Omental fat pad (tissue), 4 donors: Measurements from ENCODE around the gene OR5AU1. TPM values are rescaled to one million over a fixed set of nuclear protein-coding genes. Genes with fewer than 3 reads are reported as not detected.

Source experiments
- ATAC-seq: fragments of 150-250 bp; one replicate; pipeline ENCODE4 v1.9.1; 2016; ENCODE audit warnings: mild to moderate bottlenecking, moderate library complexity; ENCODE audit not compliant: low FRiP score
- DNase-seq: peaks from one replicate; pipeline ENCODE4 v3.0.0-alpha.2; 2019; ENCODE audit warnings: low spot score
- CTCF ChIP-seq, 3 donors: fragments of 450-650 bp; IDR thresholded peaks; one replicate each; pipeline ENCODE4 v1.5.1; 2016 to 2017; ENCODE audit warnings: antibody characterized with exemption in 3 of 3, mild to moderate bottlenecking in 3 of 3, moderate library complexity in 2 of 3
- total RNA-seq, 4 donors: library from RNA; depleted of rRNA; stranded (reverse); fragments of >200 nt; gene quantifications; one replicate each; pipeline ENCODE4 v1.1.0, GENCODE V29; 2016

Gene OR5AU1
- total RNA-seq, 4 donors from 2014 or later: 0.09 TPM; not detected in 3

GRCh38 chr14:21191809-21192446, 36.1 kb upstream of the OR5AU1 start:
- DNase-seq: no peak
- no peak for TF ChIP-seq CTCF (IDR thresholded peaks at IDR 0.05)
- ATAC-seq: peak; percentile 51

GRCh38 chr14:21191261-21191808, 35.5 kb upstream of the OR5AU1 start:
- ATAC-seq (no peak), DNase-seq (no peak)
- no peak for TF ChIP-seq CTCF (IDR thresholded peaks at IDR 0.05)

- no peak for DNase-seq
- TF ChIP-seq CTCF (IDR thresholded peaks at IDR 0.05): no peak
- ATAC-seq: no peak
These were observed 29.6 kb upstream of the OR5AU1 start for GRCh38 chr14:21185491-21185890.

GRCh38 chr14:21184254-21184653, 28.4 kb upstream of the OR5AU1 start:
- no peak for DNase-seq
- ATAC-seq: no peak
- no peak for TF ChIP-seq CTCF (IDR thresholded peaks at IDR 0.05)

GRCh38 chr14:21182166-21182565, 26.3 kb upstream of the OR5AU1 start:
- no peak for ATAC-seq
- TF ChIP-seq CTCF (IDR thresholded peaks at IDR 0.05): no peak
- no peak for DNase-seq

GRCh38 chr14:21171128-21171527, 15.3 kb upstream of the OR5AU1 start:
- no peak for ATAC-seq
- no peak for DNase-seq
- TF ChIP-seq CTCF (IDR thresholded peaks at IDR 0.05): no peak

GRCh38 chr14:21169573-21169972, 13.7 kb upstream of the OR5AU1 start:
- DNase-seq (no peak), ATAC-seq (no peak)
- TF ChIP-seq CTCF (IDR thresholded peaks at IDR 0.05): no peak
